PC-3 (cell line): ENCODE results near the gene RALGPS1. TPM values are rescaled to one million over a fixed set of nuclear protein-coding genes. Genes with fewer than 3 reads are reported as not detected.

Experiments used
- ATAC-seq: fragments of 200-7000 bp; cut with Tn5 transposase; 2 replicates; pipeline ENCODE4 v1.9.1; 2020; ENCODE audit warnings: mild to moderate bottlenecking, moderate library complexity
- BruUV-seq: library from RNA; stranded (reverse); fragments of 400-500 nt; replicated peaks from 2 replicates; lab custom pipeline; 2021; lab: Mats Ljungman, UMichigan
- CTCF ChIA-PET: fragments of 300-600 bp; sonication (Branson Sonifier 250); formaldehyde crosslinking; loops from one replicate; lab custom pipeline; 2022; ENCODE audit warnings: antibody characterized with exemption; lab: Charles Lee
- POLR2A ChIA-PET: fragments of 300-600 bp; sonication (Branson Sonifier 250); formaldehyde crosslinking; loops from one replicate; lab custom pipeline; 2022; ENCODE audit warnings: antibody characterized with exemption; ENCODE audit not compliant: unreplicated experiment; lab: Charles Lee
- DNase-seq: peaks from one replicate; pipeline ENCODE4 v3.0.0-alpha.2; 2015
- H2AFZ ChIP-seq: fragments of 300-600 bp; sonication (generic); 2 replicates; pipeline ENCODE4 v1.6.0; 2016; ENCODE audit warnings: antibody characterized with exemption, low read length
- H3F3A ChIP-seq: fragments of 300-600 bp; sonication (generic); one replicate; pipeline ENCODE4 v1.6.0; 2017; ENCODE audit warnings: antibody characterized with exemption, low read length, control low read depth, mild to moderate bottlenecking; ENCODE audit not compliant: unreplicated experiment
- H3K27ac ChIP-seq: fragments of 300-600 bp; sonication (generic); 2 replicates; pipeline ENCODE4 v1.5.1; 2016; ENCODE audit warnings: mild to moderate bottlenecking, low read length
- H3K27me3 ChIP-seq: fragments of 300-600 bp; sonication (generic); 2 replicates; pipeline ENCODE4 v1.6.1; 2016; ENCODE audit warnings: low read length, mixed read lengths
- H3K36me3 ChIP-seq: fragments of 300-600 bp; sonication (generic); 2 replicates; pipeline ENCODE4 v1.6.1; 2016; ENCODE audit warnings: low read depth, mixed run types, low read length, mixed read lengths
- H3K4me1 ChIP-seq: fragments of 300-600 bp; sonication (generic); 2 replicates; pipeline ENCODE4 v1.5.1; 2016; ENCODE audit warnings: low read length; ENCODE audit not compliant: insufficient read depth
- H3K4me2 ChIP-seq: fragments of 300-600 bp; sonication (generic); 2 replicates; pipeline ENCODE4 v1.6.0; 2016; ENCODE audit warnings: low read length
- H3K4me3 ChIP-seq: fragments of 300-600 bp; sonication (generic); 2 replicates; pipeline ENCODE4 v1.5.1; 2016; ENCODE audit warnings: mild to moderate bottlenecking, low read length, mixed read lengths
- H3K79me2 ChIP-seq: fragments of 300-600 bp; sonication (generic); 2 replicates; pipeline ENCODE4 v1.6.1; 2017; ENCODE audit warnings: low read length, mixed read lengths
- H3K9ac ChIP-seq: fragments of 300-600 bp; sonication (generic); 2 replicates; pipeline ENCODE4 v1.6.0; 2016; ENCODE audit warnings: mild to moderate bottlenecking, low read length
- H3K9me2 ChIP-seq: fragments of 300-600 bp; sonication (generic); replicated peaks from 2 replicates; pipeline ENCODE4 v1.6.1; 2016; ENCODE audit warnings: mixed run types, low read length, mixed read lengths
- H3K9me3 ChIP-seq: fragments of 300-600 bp; sonication (generic); 2 replicates; pipeline ENCODE4 v1.6.1; 2016; ENCODE audit warnings: low read length, mixed read lengths
- H4K20me1 ChIP-seq: fragments of 300-600 bp; sonication (generic); 2 replicates; pipeline ENCODE4 v1.6.1; 2016; ENCODE audit warnings: low read length, mixed read lengths
- EZH2 ChIP-seq: fragments of 300-600 bp; sonication (generic); IDR thresholded peaks from one replicate; pipeline ENCODE4 v1.6.1; 2017; ENCODE audit warnings: antibody characterized with exemption, mild to moderate bottlenecking, low read length; ENCODE audit not compliant: unreplicated experiment
- EZH2phosphoT487 ChIP-seq: fragments of 300-600 bp; sonication (generic); IDR thresholded peaks from 2 replicates; pipeline ENCODE4 v1.6.1; 2018; ENCODE audit warnings: mild to moderate bottlenecking, antibody characterized with exemption, low read length, borderline replicate concordance
- intact Hi-C: fragments of 100-400 bp; cut with micrococcal nuclease; formaldehyde crosslinking; loops from 2 replicates; pipeline ENCODE4 v1.9.0; 2023
- total RNA-seq: library from RNA; depleted of rRNA; stranded (reverse); fragments of >200 nt; gene quantifications from 2 replicates; pipeline ENCODE4 v1.2.3, GENCODE V29; 2014
- TF ChIP-seq, protein P1 (sequence below): fragments of 300-600 bp; sonication (generic); conservative IDR thresholded peaks from 2 replicates; pipeline ENCODE4 v1.5.1; 2017; ENCODE audit warnings: antibody characterized with exemption, low read depth, mild to moderate bottlenecking, low read length

The RALGPS1 gene
- total RNA-seq, 1 experiment from 2014 or later: 10.2 TPM

DNA sequence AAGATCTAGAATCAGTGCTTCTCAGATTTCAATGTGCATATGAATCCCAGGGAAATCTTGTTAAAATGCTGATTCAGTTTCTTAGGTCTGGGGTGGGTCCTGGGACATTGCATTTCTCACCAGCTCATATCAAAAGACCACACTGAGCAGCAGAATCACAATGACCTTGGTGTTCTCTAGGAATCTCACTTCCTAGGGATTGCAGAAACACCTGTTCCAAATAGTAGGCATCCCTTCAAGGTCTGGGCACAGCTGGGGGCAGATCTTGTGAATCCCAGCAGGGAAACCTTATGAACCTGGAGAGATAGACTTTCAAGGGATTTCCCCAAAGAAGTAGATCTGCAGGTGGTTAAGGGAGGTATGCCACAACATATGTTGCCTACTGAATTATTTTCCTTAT is 341.1 kb downstream of the RALGPS1 start:
- DNase-seq (no peak), ATAC-seq (no peak)
- no peak overlapping the region for H3K27ac ChIP-seq
- no peaks in the 10 kb centered on the region for H3F3A ChIP-seq
- H3K27me3 ChIP-seq: no peaks in the 10 kb centered on the region
- intact Hi-C loops: no loop called here
- peaks cover 11% of the 10 kb centered on the region for H3K4me1 ChIP-seq
- H3K9me3 ChIP-seq: no peaks in the 10 kb centered on the region
- H4K20me1 ChIP-seq: no peaks in the 10 kb centered on the region
- H3K36me3 ChIP-seq: no peaks in the 10 kb centered on the region
- no peaks in the 10 kb centered on the region for H3K9me2 ChIP-seq
- no peak overlapping the region for H3K4me3 ChIP-seq
- no peak overlapping the region for H3K4me2 ChIP-seq
- no peak for TF ChIP-seq EZH2phosphoT487
- TF ChIP-seq, protein P1, sequence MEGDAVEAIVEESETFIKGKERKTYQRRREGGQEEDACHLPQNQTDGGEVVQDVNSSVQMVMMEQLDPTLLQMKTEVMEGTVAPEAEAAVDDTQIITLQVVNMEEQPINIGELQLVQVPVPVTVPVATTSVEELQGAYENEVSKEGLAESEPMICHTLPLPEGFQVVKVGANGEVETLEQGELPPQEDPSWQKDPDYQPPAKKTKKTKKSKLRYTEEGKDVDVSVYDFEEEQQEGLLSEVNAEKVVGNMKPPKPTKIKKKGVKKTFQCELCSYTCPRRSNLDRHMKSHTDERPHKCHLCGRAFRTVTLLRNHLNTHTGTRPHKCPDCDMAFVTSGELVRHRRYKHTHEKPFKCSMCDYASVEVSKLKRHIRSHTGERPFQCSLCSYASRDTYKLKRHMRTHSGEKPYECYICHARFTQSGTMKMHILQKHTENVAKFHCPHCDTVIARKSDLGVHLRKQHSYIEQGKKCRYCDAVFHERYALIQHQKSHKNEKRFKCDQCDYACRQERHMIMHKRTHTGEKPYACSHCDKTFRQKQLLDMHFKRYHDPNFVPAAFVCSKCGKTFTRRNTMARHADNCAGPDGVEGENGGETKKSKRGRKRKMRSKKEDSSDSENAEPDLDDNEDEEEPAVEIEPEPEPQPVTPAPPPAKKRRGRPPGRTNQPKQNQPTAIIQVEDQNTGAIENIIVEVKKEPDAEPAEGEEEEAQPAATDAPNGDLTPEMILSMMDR: no peak
- TF ChIP-seq EZH2: no peak
- ChIA-PET CTCF (no interaction called here), POLR2A (no interaction called here)
- no peaks in the 10 kb centered on the region for H3K79me2 ChIP-seq
- H3K9ac ChIP-seq: no peak overlapping the region
- no TSS peak for BruUV-seq
- no peak overlapping the region for H2AFZ ChIP-seq

DNA sequence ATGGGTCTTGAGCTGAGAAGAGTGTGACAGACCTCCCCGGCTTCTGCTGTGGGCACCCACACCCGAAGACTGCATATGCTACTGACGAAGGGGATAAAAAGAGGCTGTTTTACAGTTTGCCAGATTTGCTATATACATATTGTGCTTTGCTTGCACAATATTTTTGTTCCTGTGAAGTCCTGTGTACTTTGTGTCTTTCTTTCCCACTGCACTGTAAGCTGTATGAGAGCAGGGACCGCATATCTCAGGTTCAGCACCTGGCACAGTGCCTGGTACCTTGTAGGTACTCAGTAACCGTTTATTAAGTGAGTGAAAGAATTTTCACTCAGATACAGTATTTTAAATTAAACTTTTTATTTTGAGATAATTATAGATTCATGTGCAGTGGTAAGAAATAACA is 341.7 kb downstream of the RALGPS1 start:
- TF ChIP-seq, protein P1: no peak
- TF ChIP-seq EZH2 (no peak), EZH2phosphoT487 (no peak)
- Histone ChIP-seq H3K36me3 (no peaks in the 10 kb centered on the region), H3K9me3 (no peaks in the 10 kb centered on the region), H4K20me1 (no peaks in the 10 kb centered on the region), H3K4me1 (peaks cover 11% of the 10 kb centered on the region), H3F3A (no peaks in the 10 kb centered on the region), H2AFZ (no peak overlapping the region), H3K9me2 (no peaks in the 10 kb centered on the region), H3K4me3 (no peak overlapping the region), H3K27me3 (no peaks in the 10 kb centered on the region), H3K9ac (no peak overlapping the region), H3K4me2 (no peak overlapping the region), H3K27ac (no peak overlapping the region), H3K79me2 (no peaks in the 10 kb centered on the region)
- ATAC-seq (no peak), DNase-seq (no peak)
- CTCF ChIA-PET: no interaction called here
- no TSS peak for BruUV-seq
- intact Hi-C loops: no loop called here
- POLR2A ChIA-PET: no interaction called here

DNA sequence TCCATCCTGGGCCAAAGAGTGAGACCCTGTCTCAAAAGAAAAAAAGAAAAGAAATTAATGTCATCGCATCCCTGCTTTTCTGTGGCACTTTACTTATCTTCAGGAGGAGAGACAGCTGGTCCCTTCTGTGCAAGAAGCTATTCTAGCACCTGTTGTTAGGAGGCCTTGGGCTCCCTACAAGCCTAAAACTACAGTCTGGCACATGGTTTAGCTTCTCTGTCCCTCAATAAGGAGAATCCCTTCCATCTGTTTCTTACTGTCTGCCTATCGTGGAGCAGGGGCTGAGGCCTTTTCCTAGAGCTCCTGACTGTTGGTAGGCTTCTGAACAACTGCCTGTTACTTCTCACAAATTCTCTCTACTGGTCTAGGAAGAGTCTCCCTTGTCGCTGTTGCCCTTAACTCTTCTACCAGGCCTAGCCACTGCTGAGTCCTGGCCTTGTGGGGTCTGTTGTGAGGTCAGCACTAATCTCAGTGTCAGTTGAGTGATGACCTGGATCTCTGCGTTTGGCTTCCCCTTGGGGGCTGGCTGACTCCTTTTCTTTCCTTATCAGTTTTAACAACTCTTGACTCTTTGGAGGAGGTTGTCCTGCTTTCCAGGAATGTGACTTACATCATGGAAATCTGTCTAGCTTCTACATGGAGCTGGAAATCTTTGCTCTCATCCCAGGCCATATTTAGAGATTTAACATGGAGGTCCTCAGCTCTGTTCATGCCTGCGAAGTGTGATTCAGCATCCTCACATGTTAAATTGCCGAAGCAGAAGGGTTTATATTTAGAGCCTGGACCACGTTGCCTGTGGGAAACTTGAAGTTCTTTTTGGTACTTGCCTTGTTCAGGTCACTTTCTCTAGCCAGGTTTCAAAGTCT is 344.3 kb downstream of the RALGPS1 start:
- ATAC-seq: no peak
- Histone ChIP-seq H3K4me1 (no peaks in the 10 kb centered on the region), H3K9me2 (no peaks in the 10 kb centered on the region), H3K4me3 (no peak overlapping the region), H4K20me1 (no peaks in the 10 kb centered on the region), H3K79me2 (no peaks in the 10 kb centered on the region), H3K27me3 (no peaks in the 10 kb centered on the region), H3K36me3 (no peaks in the 10 kb centered on the region), H3K9ac (no peak overlapping the region), H2AFZ (no peak overlapping the region), H3F3A (no peaks in the 10 kb centered on the region), H3K27ac (no peak overlapping the region), H3K4me2 (no peak overlapping the region), H3K9me3 (no peaks in the 10 kb centered on the region)
- DNase-seq: no peak
- ChIA-PET POLR2A (interaction anchor here (0.6 kb wide), 1 partner anchor 623 kb away, joined by 3 read pairs; no protein-coding TSS in a partner anchor), CTCF (no interaction called here)
- TF ChIP-seq, protein P1: no peak
- TF ChIP-seq EZH2: no peak
- TF ChIP-seq EZH2phosphoT487: no peak
- intact Hi-C loops: no loop called here
- BruUV-seq: no TSS peak
